Fibroblast of lung (primary cell): ENCODE data around the gene ZNF76. TPM values are rescaled to one million over a fixed set of nuclear protein-coding genes. Genes with fewer than 3 reads are reported as not detected.

Experiments used
- DNase-seq, 2 donors: peaks; one replicate each; pipeline versions ENCODE4 v3.0.0 to v3.0.0-alpha.2; 2010; ENCODE audit warnings: low read depth in 2 of 2
- H2AFZ ChIP-seq: 2 replicates; pipeline ENCODE4 v1.5.1; 2012; ENCODE audit warnings: low read length, control low read depth, inconsistent platforms
- H3K27ac ChIP-seq: 2 replicates; pipeline ENCODE4 v1.5.1; 2011; ENCODE audit warnings: low read length, control low read depth; ENCODE audit not compliant: insufficient read depth
- H3K27me3 ChIP-seq: 2 replicates; pipeline ENCODE4 v1.5.1; 2011; ENCODE audit warnings: mild to moderate bottlenecking, low read length; ENCODE audit not compliant: control insufficient read depth, insufficient read depth
- H3K36me3 ChIP-seq: 2 replicates; pipeline ENCODE4 v1.5.1; 2011; ENCODE audit warnings: low read length; ENCODE audit not compliant: control insufficient read depth, insufficient read depth
- H3K4me1 ChIP-seq: 2 replicates; pipeline ENCODE4 v1.5.1; 2011; ENCODE audit warnings: low read length; ENCODE audit not compliant: control insufficient read depth, insufficient read depth; ENCODE audit errors: extremely low read depth
- H3K4me2 ChIP-seq: 2 replicates; pipeline ENCODE4 v1.5.1; 2011; ENCODE audit warnings: low read length, control low read depth; ENCODE audit not compliant: insufficient read depth; ENCODE audit errors: extremely low read depth
- H3K4me3 ChIP-seq, 4 experiments: fragments of 200-600 bp in 1 of 4; sonication (generic) in 1 of 4; replicated peaks in 1 of 4; 2 replicates each; pipeline ENCODE4 v1.5.1; 2011 to 2016; ENCODE audit warnings: low read length in 4 of 4, low read depth in 3 of 4, mild to moderate bottlenecking in 3 of 4, control low read depth in 2 of 4, inconsistent platforms in 1 of 4, mixed read lengths in 1 of 4; ENCODE audit not compliant: insufficient read depth in 1 of 4; ENCODE audit errors: control extremely low read depth in 1 of 4
- H3K79me2 ChIP-seq: 2 replicates; pipeline ENCODE4 v1.5.1; 2012; ENCODE audit warnings: mild to moderate bottlenecking, low read length, inconsistent platforms; ENCODE audit not compliant: control insufficient read depth, insufficient read depth
- H3K9ac ChIP-seq: 2 replicates; pipeline ENCODE4 v1.5.1; 2011; ENCODE audit warnings: mild to moderate bottlenecking, low read length, control low read depth; ENCODE audit not compliant: insufficient read depth
- H3K9me3 ChIP-seq: 2 replicates; pipeline ENCODE4 v1.5.1; 2012; ENCODE audit warnings: low read depth, low read length; ENCODE audit not compliant: control insufficient read depth, insufficient read depth
- H4K20me1 ChIP-seq: 2 replicates; pipeline ENCODE4 v1.5.1; 2011; ENCODE audit warnings: low read length; ENCODE audit not compliant: control insufficient read depth, insufficient read depth; ENCODE audit errors: extremely low read depth
- CTCF ChIP-seq, 2 donors: IDR thresholded peaks in 1 of 2; conservative IDR thresholded peaks in 1 of 2; 1 replicate in 1 of 2; 2 replicates in 1 of 2; pipeline ENCODE4 v1.5.1; 2011 to 2012; ENCODE audit warnings: low read length in 2 of 2, control low read depth in 1 of 2, inconsistent platforms in 1 of 2, low read depth in 1 of 2, mild to moderate bottlenecking in 1 of 2
- EZH2 ChIP-seq: IDR thresholded peaks from 2 replicates; pipeline ENCODE4 v1.5.1; 2012; ENCODE audit warnings: low read length, control low read depth, mild to moderate bottlenecking; ENCODE audit errors: missing control alignments
- polyA plus RNA-seq, 2 donors: library from polyadenylated mRNA; depleted of rRNA in 1 of 2; stranded (reverse) in 1 of 2; unstranded in 1 of 2; fragments of >200 nt; gene quantifications; 2 replicates each; pipeline ENCODE4 v1.2.1, GENCODE V29; 2011 to 2012; ENCODE audit warnings: missing spikeins in 1 of 2
- total RNA-seq: library from RNA; depleted of rRNA; stranded (reverse); fragments of >200 nt; gene quantifications from 2 replicates; pipeline ENCODE4 v1.2.1, GENCODE V29; 2014

The ZNF76 gene
- total and polyA plus RNA-seq, 2 donors (not counting 1 experiment from before 2014, with no cell fraction given), result 9.6 to 19.5 TPM

DNA sequence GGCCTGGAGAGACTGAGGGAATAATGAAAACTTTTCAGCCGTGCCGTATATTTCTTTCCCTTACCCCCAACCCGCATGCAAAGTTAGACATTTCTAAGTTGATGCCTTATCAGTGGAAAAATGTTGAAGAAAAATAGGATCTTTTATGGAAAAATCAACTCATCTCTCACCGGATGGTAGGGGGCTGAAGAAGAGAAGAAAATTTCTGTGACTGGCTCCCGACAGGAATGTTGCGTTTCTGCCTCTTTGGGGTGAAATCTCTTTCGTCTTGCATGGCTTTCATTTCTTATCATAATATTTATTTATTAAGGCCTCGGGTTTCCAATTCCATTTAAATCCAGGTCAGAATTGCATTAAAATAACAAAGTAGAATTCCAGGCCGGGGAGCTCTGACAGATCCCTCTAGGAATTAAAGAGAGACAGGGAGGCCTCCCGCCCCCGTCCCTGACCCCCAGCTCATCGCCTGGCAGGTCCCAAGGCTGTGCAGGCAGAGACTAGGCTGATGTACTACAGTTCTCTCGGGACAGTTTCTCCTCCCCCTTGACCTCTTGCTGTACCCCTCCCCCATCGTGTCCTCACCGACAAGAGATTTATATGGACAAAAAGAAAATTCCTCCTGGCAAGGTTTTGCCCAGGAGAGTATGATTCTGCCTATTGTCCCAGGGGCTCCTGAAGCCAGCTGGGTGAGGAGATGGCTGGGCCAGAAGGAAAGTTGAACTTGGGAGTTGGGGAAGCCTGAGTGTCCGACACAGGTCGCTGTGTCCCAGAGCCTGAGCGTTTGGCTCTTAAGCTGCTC lies 44.5 kb upstream of the ZNF76 start:
- no peaks in the 10 kb centered on the region for H4K20me1 ChIP-seq
- no peak for TF ChIP-seq EZH2
- no peak for TF ChIP-seq CTCF (conservative IDR thresholded peaks at IDR 0.05 in 1 of 2, IDR thresholded peaks at IDR 0.05 in 1 of 2; ENCODE audit: low read depth in 1 of 2, low read length in 2 of 2)
- no peak overlapping the region for H3K9ac ChIP-seq
- no peaks in the 10 kb centered on the region for H3K36me3 ChIP-seq
- no peak for DNase-seq
- no peak overlapping the region for H2AFZ ChIP-seq
- H3K9me3 ChIP-seq, result no peaks in the 10 kb centered on the region
- H3K79me2 ChIP-seq, result no peaks in the 10 kb centered on the region
- peak overlapping the region; percentile 85 for H3K4me2 ChIP-seq
- H3K4me3 ChIP-seq, result peak overlapping the region in 2 of 4 experiments; percentile 31 to 60
- H3K4me1 ChIP-seq, result no peaks in the 10 kb centered on the region
- no peak overlapping the region for H3K27ac ChIP-seq
- H3K27me3 ChIP-seq, result peaks cover 17% of the 10 kb centered on the region

- Histone ChIP-seq H3K9me3 (no peaks in the 10 kb centered on the region), H3K36me3 (no peaks in the 10 kb centered on the region), H3K79me2 (no peaks in the 10 kb centered on the region), H3K9ac (no peak overlapping the region), H3K27me3 (peaks cover 15% of the 10 kb centered on the region), H3K27ac (no peak overlapping the region), H4K20me1 (no peaks in the 10 kb centered on the region), H2AFZ (no peak overlapping the region), H3K4me1 (no peaks in the 10 kb centered on the region), H3K4me3 (no peak overlapping the region), H3K4me2 (no peak overlapping the region)
- no peak for DNase-seq
- TF ChIP-seq EZH2 (no peak), CTCF (conservative IDR thresholded peaks at IDR 0.05 in 1 of 2, IDR thresholded peaks at IDR 0.05 in 1 of 2; ENCODE audit: low read depth in 1 of 2, low read length in 2 of 2) (no peak)
Measured at GRCh38 chr6:35215665-35216411, 43.7 kb upstream of the ZNF76 start.

- DNase-seq, result no peak
- Histone ChIP-seq H3K27me3 (peaks cover 14% of the 10 kb centered on the region), H3K4me3 (no peak overlapping the region), H3K4me2 (no peak overlapping the region), H3K36me3 (no peaks in the 10 kb centered on the region), H3K9ac (no peak overlapping the region), H3K4me1 (no peaks in the 10 kb centered on the region), H3K79me2 (no peaks in the 10 kb centered on the region), H4K20me1 (no peaks in the 10 kb centered on the region), H3K27ac (no peak overlapping the region), H3K9me3 (no peaks in the 10 kb centered on the region), H2AFZ (no peak overlapping the region)
- TF ChIP-seq EZH2, result no peak
- no peak for TF ChIP-seq CTCF (conservative IDR thresholded peaks at IDR 0.05 in 1 of 2, IDR thresholded peaks at IDR 0.05 in 1 of 2; ENCODE audit: low read depth in 1 of 2, low read length in 2 of 2)
Measured at GRCh38 chr6:35216412-35216732, 43.2 kb upstream of the ZNF76 start.
